ENCODE measurements around the gene SGK2.

GRCh38 chr20:43542674-43543073, 16.2 kb upstream of the SGK2 start:
- no peak for TF ChIP-seq CTCF (IDR thresholded peaks at IDR 0.05; ENCODE audit: low read depth, low read length, poor library complexity, severe bottlenecking)
- no peak for TF ChIP-seq EZH2phosphoT487 (IDR thresholded peaks at IDR 0.05; ENCODE audit: borderline replicate concordance, low read length)

All from DOHH2 (cell line).